HAP-1 (cell line): Measurements from ENCODE around the gene SERPIND1.

Source experiments
- DNase-seq, 2 experiments: peaks; one replicate each; pipeline ENCODE4 v3.0.0-alpha.2; 2016 to 2020; ENCODE audit warnings: low spot score in 2 of 2
- H3K27me3 ChIP-seq: fragments of 250-450 bp; sonication (Bioruptor Pico); 2 replicates; pipeline ENCODE4 v1.5.1; 2020; ENCODE audit warnings: low read depth, mild to moderate bottlenecking, moderate library complexity
- H3K36me3 ChIP-seq: fragments of 250-450 bp; sonication (Bioruptor Pico); replicated peaks from 2 replicates; pipeline ENCODE4 v1.5.1; 2020; ENCODE audit warnings: mild to moderate bottlenecking
- H3K4me1 ChIP-seq: fragments of 250-450 bp; sonication (Bioruptor Pico); 2 replicates; pipeline ENCODE4 v1.5.1; 2020; ENCODE audit warnings: mild to moderate bottlenecking
- H3K4me3 ChIP-seq: fragments of 250-450 bp; sonication (Bioruptor Pico); 2 replicates; pipeline ENCODE4 v1.5.1; 2020; ENCODE audit warnings: mild to moderate bottlenecking, moderate library complexity
- H3K9me3 ChIP-seq: fragments of 250-450 bp; sonication (Bioruptor Pico); 2 replicates; pipeline ENCODE4 v1.5.1; 2020; ENCODE audit warnings: mild to moderate bottlenecking, moderate library complexity
- in situ Hi-C: fragments of 300-500 bp; cut with MboI; formaldehyde crosslinking; loops from 3 replicates; pipeline ENCODE4 v1.14.3; 2020; ENCODE audit warnings: low sequenced_read_pairs, inconsistent platforms, mixed read lengths

SERPIND1 gene

DNA sequence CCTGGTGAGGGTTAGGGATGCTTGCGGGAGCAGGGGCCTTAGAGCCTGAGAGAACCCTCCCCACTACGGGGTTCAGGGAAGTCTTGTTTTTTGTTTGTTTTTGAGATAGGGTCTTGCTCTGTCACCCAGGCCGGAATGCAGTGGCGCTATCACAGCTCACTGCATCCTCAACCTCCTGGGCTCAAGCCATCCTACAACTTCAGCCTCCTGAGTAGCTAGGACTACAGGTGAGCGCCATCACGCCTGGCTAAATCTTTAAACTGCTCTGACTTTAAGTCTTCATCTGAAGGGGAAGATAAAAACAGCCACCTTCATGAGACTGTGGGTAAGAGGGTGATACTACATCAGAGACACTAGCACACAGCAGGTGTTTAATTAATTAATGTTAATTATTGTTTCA is 28.5 kb downstream of the SERPIND1 start:
- H3K36me3 ChIP-seq, result peaks cover 80% of the 10 kb centered on the region
- no peaks in the 10 kb centered on the region for H3K4me1 ChIP-seq
- no peak for DNase-seq
- in situ Hi-C loops, result loop anchor here (10.0 kb wide), 1 partner anchor 182 kb away; the partner anchor contains the start of gene LZTR1
- no peaks in the 10 kb centered on the region for H3K27me3 ChIP-seq
- no peaks in the 10 kb centered on the region for H3K9me3 ChIP-seq
- no peak overlapping the region for H3K4me3 ChIP-seq

DNA sequence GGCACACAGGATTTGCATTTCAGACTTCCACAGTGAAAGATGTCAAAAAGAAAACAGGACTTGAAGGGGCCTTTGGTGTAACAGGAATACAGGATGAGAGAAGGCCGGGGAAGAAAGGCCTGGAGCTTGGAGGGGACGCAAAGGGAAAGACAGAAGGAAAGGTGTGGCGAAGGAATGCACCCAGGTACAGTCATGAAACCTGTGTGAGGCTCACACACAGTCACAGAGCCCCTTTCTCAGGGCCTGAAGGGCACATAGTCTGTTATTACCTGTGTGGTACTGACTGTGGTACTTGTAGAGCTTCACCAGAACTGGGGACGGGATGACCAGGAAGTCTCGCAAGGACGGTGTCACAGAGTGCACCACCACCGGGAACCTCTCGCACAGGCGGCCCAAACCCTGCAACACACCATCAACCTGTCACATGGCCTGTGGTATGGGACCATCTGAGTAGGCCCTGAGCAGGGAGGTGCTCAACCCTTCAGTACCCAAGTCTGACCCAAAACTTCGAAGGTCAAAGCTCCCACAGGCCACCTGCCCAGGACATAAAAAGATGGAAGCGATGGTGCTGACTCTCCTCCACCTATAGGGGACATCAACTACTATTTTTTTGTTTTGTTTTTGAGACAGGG is 29.1 kb downstream of the SERPIND1 start:
- Histone ChIP-seq H3K4me3 (no peak overlapping the region), H3K4me1 (no peaks in the 10 kb centered on the region), H3K9me3 (no peaks in the 10 kb centered on the region), H3K36me3 (peaks cover 78% of the 10 kb centered on the region), H3K27me3 (no peaks in the 10 kb centered on the region)
- in situ Hi-C loops, result loop anchor here (10.0 kb wide), 1 partner anchor 182 kb away; the partner anchor contains the start of gene LZTR1
- DNase-seq, result no peak

DNA sequence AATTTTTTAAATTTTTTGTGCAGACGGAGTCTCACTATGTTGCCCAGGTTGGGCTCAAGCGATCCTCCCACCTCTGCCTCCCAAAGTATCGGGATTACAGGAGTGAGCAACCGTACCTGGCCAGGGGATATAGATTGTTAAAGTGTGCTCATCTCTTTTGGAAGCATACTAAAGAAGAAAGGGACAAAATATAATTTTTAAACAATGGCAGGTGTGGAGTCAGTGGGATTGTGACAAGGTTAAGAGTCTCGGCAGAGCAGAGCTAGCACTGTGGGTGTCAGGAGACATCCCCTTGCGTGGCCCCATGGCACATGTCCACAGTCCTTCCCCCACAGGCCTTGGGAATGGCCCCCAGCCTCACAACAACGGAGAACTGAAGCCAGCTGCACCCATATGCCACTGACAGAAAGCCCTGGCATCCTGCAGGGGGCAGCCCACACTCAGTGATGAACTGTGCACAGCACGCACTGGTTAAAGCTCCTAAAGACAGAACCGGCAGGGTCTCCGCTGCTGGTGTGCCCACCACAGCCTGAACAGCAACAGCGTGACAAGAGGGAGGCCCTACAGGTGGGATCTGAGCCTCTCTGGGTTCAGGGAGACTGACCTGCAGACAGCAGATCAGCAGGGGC is 29.9 kb downstream of the SERPIND1 start:
- Histone ChIP-seq H3K9me3 (no peaks in the 10 kb centered on the region), H3K4me1 (no peaks in the 10 kb centered on the region), H3K27me3 (no peaks in the 10 kb centered on the region), H3K4me3 (no peak overlapping the region), H3K36me3 (peaks cover 72% of the 10 kb centered on the region)
- in situ Hi-C loops, result loop anchor here (10.0 kb wide), 1 partner anchor 181 kb away; the partner anchor contains the start of gene LZTR1
- DNase-seq, result peak in 1 of 2 experiments; percentile 60

DNA sequence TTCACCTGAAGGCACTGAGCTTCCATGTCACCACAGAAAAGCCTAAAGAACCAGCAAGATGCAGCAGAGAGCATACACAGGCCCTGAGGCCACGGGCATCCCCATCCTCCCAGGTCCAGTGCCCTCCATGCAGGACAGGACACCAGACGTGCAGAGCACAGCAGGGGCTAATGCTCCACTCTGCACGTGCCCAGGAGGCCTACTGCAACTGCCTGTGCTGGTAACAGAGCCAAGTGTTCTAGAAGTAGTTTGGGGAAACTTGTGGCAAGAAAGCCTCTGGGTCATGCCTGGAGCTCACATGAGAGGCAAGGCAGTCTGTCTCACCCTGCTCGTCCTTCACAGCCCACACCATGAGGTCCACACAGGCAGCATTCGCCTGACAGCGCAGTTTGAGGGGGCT is 30.7 kb downstream of the SERPIND1 start:
- H3K27me3 ChIP-seq, result no peaks in the 10 kb centered on the region
- H3K36me3 ChIP-seq, result peaks cover 68% of the 10 kb centered on the region
- in situ Hi-C loops, result loop anchor here (10.0 kb wide), 1 partner anchor 180 kb away; the partner anchor contains the start of gene LZTR1
- DNase-seq, result no peak
- no peak overlapping the region for H3K4me3 ChIP-seq
- H3K9me3 ChIP-seq, result no peaks in the 10 kb centered on the region
- H3K4me1 ChIP-seq, result no peaks in the 10 kb centered on the region

DNA sequence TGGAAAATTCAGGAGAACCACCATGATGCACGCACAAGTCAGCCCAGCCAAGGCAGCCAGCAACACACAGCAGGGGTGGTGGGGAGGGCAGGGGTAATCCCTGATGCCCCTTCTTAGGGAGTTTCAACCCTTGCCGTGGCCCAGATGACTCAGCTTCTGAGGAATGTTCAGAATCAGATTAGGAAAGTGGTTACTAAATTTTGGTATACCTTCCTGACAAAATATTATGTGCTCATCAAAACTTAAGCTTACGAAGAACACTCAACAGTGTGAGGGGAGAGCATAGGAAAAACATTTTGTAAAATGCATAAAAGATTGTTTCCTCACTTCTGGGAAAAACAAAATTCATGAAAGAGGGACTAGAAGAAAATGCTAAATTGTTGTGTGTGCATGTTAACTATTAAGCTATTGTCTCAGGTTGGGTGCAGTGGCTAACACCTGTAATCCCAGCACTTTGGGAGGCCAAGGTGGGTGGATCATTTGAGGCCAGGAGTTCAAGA is 32.1 kb downstream of the SERPIND1 start:
- no peak overlapping the region for H3K4me3 ChIP-seq
- H3K27me3 ChIP-seq, result no peaks in the 10 kb centered on the region
- no peaks in the 10 kb centered on the region for H3K4me1 ChIP-seq
- no peak for DNase-seq
- H3K9me3 ChIP-seq, result no peaks in the 10 kb centered on the region
- peaks cover 62% of the 10 kb centered on the region for H3K36me3 ChIP-seq
- in situ Hi-C loops, result loop anchor here (10.0 kb wide), 1 partner anchor 179 kb away; the partner anchor contains the start of gene LZTR1

DNA sequence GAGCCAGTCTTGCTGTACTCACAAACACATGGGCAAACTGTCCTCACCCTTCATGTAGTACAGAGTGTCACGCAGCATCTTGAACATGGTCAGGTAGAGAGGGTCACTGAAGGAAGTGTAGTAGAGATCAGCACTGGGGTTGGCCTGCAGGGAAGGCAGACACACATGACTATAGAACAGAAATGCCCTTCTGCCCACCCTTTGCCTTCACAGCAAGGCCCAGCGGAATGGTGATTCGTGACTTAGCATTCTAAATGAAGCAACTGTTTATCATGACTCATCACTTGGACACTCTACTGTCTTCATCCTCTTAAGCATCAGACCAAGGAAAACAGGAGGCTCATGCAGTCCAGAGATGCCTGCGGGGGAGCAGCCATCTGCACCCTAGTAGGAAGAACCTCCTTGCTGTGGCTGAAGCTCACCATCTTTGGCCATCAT is 33.4 kb downstream of the SERPIND1 start:
- Histone ChIP-seq H3K4me3 (no peak overlapping the region), H3K4me1 (no peaks in the 10 kb centered on the region), H3K36me3 (peaks cover 56% of the 10 kb centered on the region), H3K27me3 (no peaks in the 10 kb centered on the region), H3K9me3 (no peaks in the 10 kb centered on the region)
- no peak for DNase-seq
- in situ Hi-C loops, result loop anchor here (10.0 kb wide), 1 partner anchor 177 kb away; the partner anchor contains the start of gene LZTR1

DNA sequence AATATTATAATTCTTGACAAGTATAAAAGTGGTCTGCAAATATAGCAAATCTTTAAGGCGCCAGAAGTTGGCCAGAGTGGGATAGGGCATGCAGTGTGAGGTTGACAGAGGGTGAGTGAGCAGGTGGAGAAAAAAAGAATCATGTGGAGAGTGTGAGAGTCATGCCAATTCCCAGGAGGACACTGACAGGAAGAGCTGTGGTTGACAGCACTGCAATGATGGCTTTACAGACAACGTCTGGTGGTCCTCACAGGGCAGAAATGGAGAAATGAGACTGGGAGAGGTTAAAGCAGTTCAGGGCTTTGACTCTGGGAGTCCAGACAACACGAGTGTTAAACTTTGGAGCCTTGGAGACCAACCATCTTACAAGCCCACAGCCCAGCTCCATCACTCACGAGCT is 34.9 kb downstream of the SERPIND1 start:
- Histone ChIP-seq H3K4me3 (no peak overlapping the region), H3K9me3 (no peaks in the 10 kb centered on the region), H3K4me1 (no peaks in the 10 kb centered on the region), H3K36me3 (peaks cover 42% of the 10 kb centered on the region), H3K27me3 (no peaks in the 10 kb centered on the region)
- no peak for DNase-seq
- in situ Hi-C loops, result loop anchor here (10.0 kb wide), 1 partner anchor 176 kb away; the partner anchor contains the start of gene LZTR1

DNA sequence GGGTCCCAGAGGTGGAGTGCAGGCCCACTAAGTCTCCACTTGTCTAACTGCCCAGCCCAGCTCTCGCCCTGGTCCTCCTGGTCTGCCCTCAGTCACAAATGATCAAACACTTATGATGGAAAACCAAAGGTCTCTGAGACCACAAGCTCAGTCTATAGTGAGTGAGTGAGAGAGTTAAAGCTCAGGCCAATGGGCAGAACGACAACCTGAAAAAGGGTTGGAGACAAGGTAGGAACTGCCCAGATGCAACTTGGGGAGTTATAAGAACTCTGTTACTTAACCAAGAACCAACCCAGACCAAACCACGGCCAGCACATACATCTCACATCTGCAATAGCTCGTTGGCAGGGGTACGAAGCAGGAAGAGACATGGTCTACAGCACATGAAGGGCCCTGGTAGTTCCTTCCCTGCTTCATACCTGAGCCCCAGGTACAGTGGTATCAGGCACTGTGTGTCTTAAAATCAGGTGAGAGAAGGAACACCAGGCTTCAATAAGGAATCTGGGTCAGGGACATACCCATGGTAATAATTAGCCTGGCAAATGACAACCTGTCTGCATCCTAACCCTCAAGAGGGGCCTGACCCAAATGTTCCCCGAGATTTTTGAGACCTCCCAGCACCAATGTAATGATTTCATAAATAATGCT is 35.7 kb downstream of the SERPIND1 start:
- in situ Hi-C loops, result loop anchor here (10.0 kb wide), 1 partner anchor 175 kb away; the partner anchor contains the start of gene LZTR1
- no peaks in the 10 kb centered on the region for H3K9me3 ChIP-seq
- no peak overlapping the region for H3K4me3 ChIP-seq
- no peak for DNase-seq
- H3K27me3 ChIP-seq, result no peaks in the 10 kb centered on the region
- no peaks in the 10 kb centered on the region for H3K4me1 ChIP-seq
- peaks cover 34% of the 10 kb centered on the region for H3K36me3 ChIP-seq

DNA sequence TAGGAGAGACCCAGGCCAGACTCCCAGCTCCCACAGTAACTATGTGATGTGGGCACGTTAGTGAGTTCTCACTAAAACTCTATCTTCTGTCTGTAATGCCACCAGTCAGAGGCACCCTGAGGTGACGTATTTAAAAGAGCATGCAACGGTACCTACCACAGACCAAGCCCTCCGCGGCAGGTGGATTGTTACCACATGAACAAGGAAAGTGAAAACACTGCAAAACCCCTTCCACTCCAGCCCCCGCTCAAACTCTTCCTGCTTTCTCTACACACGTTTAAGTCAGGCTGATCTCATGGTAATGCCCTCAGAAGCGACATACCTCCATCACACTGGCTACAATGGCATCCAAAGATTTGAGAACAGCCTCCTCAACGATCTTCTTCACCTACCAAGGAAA is 36.7 kb downstream of the SERPIND1 start:
- no peak for DNase-seq
- H3K4me3 ChIP-seq, result no peak overlapping the region
- in situ Hi-C loops, result no loop called here
- H3K9me3 ChIP-seq, result no peaks in the 10 kb centered on the region
- H3K36me3 ChIP-seq, result peaks cover 25% of the 10 kb centered on the region
- H3K27me3 ChIP-seq, result no peaks in the 10 kb centered on the region
- no peaks in the 10 kb centered on the region for H3K4me1 ChIP-seq

DNA sequence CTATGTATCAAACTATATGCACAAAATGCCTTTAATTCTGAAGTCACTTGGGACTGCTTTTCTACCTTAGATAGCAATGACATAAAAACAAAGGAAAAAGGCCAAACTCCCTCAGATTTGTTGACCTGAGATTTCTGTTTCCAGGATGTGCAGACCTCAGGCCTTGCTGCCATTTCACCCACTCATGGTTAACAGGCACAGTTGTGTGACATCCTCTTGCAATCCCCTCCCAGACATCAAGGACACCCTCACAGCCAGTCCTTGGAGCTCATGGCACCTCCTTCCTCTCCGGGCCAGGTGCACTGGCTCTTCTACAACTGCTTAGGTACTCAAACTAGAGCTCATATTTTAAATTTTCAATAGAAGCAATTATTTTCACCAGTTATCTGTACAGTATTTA is 37.3 kb downstream of the SERPIND1 start:
- Histone ChIP-seq H3K4me3 (no peak overlapping the region), H3K9me3 (no peaks in the 10 kb centered on the region), H3K27me3 (no peaks in the 10 kb centered on the region), H3K4me1 (no peaks in the 10 kb centered on the region), H3K36me3 (peaks cover 22% of the 10 kb centered on the region)
- no peak for DNase-seq
- in situ Hi-C loops, result no loop called here

DNA sequence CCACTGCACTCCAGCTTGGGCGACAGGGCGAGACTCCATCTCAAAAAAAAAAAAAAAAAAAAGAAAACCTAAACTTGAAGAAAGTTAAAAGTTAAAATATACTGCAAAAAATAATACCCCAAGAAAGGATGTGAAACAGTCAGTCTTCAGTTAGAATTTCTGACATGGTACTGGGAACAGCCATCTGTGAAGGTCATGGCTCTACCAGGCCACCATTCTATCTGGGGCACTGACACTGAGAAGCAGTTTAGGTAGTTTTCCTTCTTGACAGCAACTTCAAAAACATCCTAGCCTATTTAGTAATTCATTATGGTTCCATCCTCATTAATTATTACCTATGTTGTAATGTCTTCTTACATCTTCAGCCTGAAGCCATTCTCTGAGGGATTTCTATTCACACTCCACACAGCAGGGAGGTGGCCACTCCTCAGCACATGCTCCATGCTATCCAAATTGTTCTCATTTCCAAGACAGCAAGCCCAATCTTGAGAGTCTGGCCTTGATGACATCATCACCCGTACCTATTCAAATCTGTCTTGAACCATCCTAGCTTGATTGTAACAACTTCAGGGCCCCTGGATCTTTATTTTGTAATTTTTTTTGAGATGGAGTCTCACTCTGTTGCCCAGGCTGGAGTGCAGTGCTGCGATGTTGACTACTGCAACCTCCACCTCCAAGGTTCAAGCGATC is 38.2 kb downstream of the SERPIND1 start:
- Histone ChIP-seq H3K27me3 (no peaks in the 10 kb centered on the region), H3K4me1 (no peaks in the 10 kb centered on the region), H3K36me3 (peaks cover 22% of the 10 kb centered on the region), H3K4me3 (no peak overlapping the region), H3K9me3 (no peaks in the 10 kb centered on the region)
- DNase-seq, result no peak
- in situ Hi-C loops, result no loop called here

DNA sequence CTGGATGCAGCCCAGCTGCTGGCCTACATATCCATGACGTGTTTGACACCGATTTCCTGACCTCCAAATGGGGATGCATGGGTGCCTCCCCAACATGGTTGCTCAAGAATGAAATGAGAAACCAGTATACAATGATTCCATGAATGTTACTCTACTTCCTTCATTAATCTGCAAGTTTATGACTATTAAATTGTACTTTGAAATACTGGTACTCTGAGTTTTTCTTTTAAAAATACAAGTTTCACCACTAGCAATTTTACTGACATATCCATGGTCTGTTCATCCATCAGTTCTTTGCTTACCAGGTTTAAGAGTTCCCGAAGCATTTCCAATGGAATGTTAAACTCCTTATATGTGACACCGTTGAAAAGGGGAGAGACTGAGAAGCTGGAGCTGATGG is 39.1 kb downstream of the SERPIND1 start:
- Histone ChIP-seq H3K4me3 (no peak overlapping the region), H3K27me3 (no peaks in the 10 kb centered on the region), H3K9me3 (no peaks in the 10 kb centered on the region), H3K4me1 (no peaks in the 10 kb centered on the region), H3K36me3 (peaks cover 19% of the 10 kb centered on the region)
- in situ Hi-C loops, result no loop called here
- DNase-seq, result no peak

DNA sequence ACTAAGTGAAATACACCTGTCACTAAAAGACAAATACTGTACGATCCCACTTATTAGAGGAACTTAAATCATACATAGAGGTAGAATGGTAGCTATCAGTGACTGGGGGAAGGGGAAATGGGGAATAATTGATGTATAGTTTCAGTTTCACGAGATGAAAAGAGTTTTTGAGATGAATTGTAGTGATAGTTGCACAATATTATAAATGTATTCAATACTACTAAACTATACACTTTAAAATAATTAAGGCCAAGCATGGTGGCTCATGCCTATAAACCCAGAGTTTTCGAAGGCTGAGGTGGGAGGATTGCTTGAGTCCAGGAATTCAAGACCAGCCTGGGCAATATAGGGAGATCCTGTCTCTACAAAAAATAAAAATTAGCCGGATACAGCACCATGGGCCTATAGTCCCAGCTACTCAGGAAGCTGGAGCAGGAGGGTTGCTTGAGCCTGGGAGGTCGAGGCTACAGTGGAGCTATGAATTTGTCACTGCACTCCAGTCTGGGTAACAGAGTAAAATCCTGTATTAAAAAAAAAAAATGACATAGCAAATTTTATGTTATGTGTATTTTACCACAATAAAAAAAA is 40.4 kb downstream of the SERPIND1 start:
- no peaks in the 10 kb centered on the region for H3K27me3 ChIP-seq
- peaks cover 14% of the 10 kb centered on the region for H3K36me3 ChIP-seq
- in situ Hi-C loops, result no loop called here
- DNase-seq, result no peak
- H3K9me3 ChIP-seq, result no peaks in the 10 kb centered on the region
- no peaks in the 10 kb centered on the region for H3K4me1 ChIP-seq
- H3K4me3 ChIP-seq, result no peak overlapping the region
